Retina (tissue), 1 donor: ENCODE measurements around the gene MGA.
A peak's percentile ranks its signal among the peaks of the same experiment; 100 is the strongest.

ENCODE experiments used
- DNase-seq: peaks from one replicate; pipeline ENCODE4 v3.0.0-alpha.2; 2016

MGA gene

GRCh38 chr15:41660235-41661077 lies at the start of gene MGA:
Gene MGA (plus strand): TSS chr15:41660405.
- peak; percentile 99 for DNase-seq

GRCh38 chr15:41620536-41621199 lies 39.5 kb upstream of the MGA start:
- no peak for DNase-seq

GRCh38 chr15:41621200-41622193 lies 38.7 kb upstream of the MGA start:
- DNase-seq, result peak; percentile 92

GRCh38 chr15:41622901-41623300 lies 37.3 kb upstream of the MGA start:
- DNase-seq, result no peak

- no peak for DNase-seq
Measured at GRCh38 chr15:41627203-41627602, 33.0 kb upstream of the MGA start.

GRCh38 chr15:41629463-41629862 lies 30.7 kb upstream of the MGA start:
- DNase-seq, result no peak

- DNase-seq, result no peak
Measured at GRCh38 chr15:41629883-41630282, 30.3 kb upstream of the MGA start.

GRCh38 chr15:41630616-41631217 lies 29.5 kb upstream of the MGA start:
- no peak for DNase-seq

GRCh38 chr15:41631880-41632470 lies 28.2 kb upstream of the MGA start:
- DNase-seq, result no peak

- no peak for DNase-seq
Measured at GRCh38 chr15:41633609-41634008, 26.6 kb upstream of the MGA start.

- DNase-seq, result no peak
Measured at GRCh38 chr15:41634072-41634626, 26.1 kb upstream of the MGA start.

GRCh38 chr15:41637086-41637485 lies 23.1 kb upstream of the MGA start:
- DNase-seq, result no peak

GRCh38 chr15:41640985-41641384 lies 19.2 kb upstream of the MGA start:
- DNase-seq, result no peak

- DNase-seq, result no peak
Measured at GRCh38 chr15:41647262-41647661, 12.9 kb upstream of the MGA start.

- DNase-seq, result no peak
Measured at GRCh38 chr15:41648097-41648496, 12.1 kb upstream of the MGA start.

- DNase-seq, result no peak
Measured at GRCh38 chr15:41648770-41649169, 11.4 kb upstream of the MGA start.

GRCh38 chr15:41650806-41651205 lies 9.4 kb upstream of the MGA start:
- DNase-seq, result no peak

GRCh38 chr15:41651373-41651772 lies 8.8 kb upstream of the MGA start:
- DNase-seq, result no peak

- DNase-seq, result no peak
Measured at GRCh38 chr15:41653760-41654159, 6.4 kb upstream of the MGA start.

- DNase-seq, result no peak
Measured at GRCh38 chr15:41655716-41656115, 4.5 kb upstream of the MGA start.

GRCh38 chr15:41656188-41656587 lies 4.0 kb upstream of the MGA start:
- no peak for DNase-seq

GRCh38 chr15:41658689-41659088 lies 1.5 kb upstream of the MGA start:
- DNase-seq, result no peak
